NB4 (cell line): ENCODE measurements around the gene ZMYND11.

Source experiments
- DNase-seq: peaks from one replicate; pipeline ENCODE4 v3.0.0; 2010; ENCODE audit warnings: low read depth
- H3K4me3 ChIP-seq: one replicate; pipeline ENCODE4 v1.5.1; 2011; ENCODE audit warnings: mild to moderate bottlenecking, low read depth, low read length, moderate library complexity
- CTCF ChIP-seq: IDR thresholded peaks from one replicate; pipeline ENCODE4 v1.5.1; 2012; ENCODE audit warnings: low read depth, low read length
- MAX ChIP-seq: IDR thresholded peaks from 2 replicates; pipeline ENCODE4 v1.6.1; 2011; ENCODE audit warnings: low read depth, low read length
- MYC ChIP-seq: IDR thresholded peaks from 2 replicates; pipeline ENCODE4 v1.6.1; 2011; ENCODE audit warnings: low read depth, low read length
- POLR2A ChIP-seq: IDR thresholded peaks from 2 replicates; pipeline ENCODE4 v1.6.1; 2011; ENCODE audit warnings: mild to moderate bottlenecking; ENCODE audit not compliant: insufficient read length; ENCODE audit errors: extremely low read depth

ZMYND11 gene

GRCh38 chr10:135132-135600 is at the start of gene ZMYND11:
Gene ZMYND11 (plus strand): TSS chr10:135455. CDS start chr10:180013, 44,558 bp downstream.
- TF ChIP-seq MAX (no peak), POLR2A (peak; percentile 32)
- peak; percentile 80 for DNase-seq
- H3K4me3 ChIP-seq, result peak within 1 kb of the TSS; percentile 85

- no peak for DNase-seq
- no peak for TF ChIP-seq MAX
- TF ChIP-seq CTCF, result no peak
- no peak for TF ChIP-seq POLR2A
- TF ChIP-seq MYC, result no peak
- H3K4me3 ChIP-seq, result no peak overlapping the region
These were observed 49.2 kb upstream of the ZMYND11 start for GRCh38 chr10:86031-86430.

GRCh38 chr10:87177-88080 is 47.8 kb upstream of the ZMYND11 start:
- TF ChIP-seq POLR2A (no peak), MAX (no peak), MYC (no peak), CTCF (no peak)
- no peak overlapping the region for H3K4me3 ChIP-seq
- DNase-seq, result peak; percentile 42

- TF ChIP-seq MAX (no peak), CTCF (no peak), POLR2A (no peak), MYC (no peak)
- H3K4me3 ChIP-seq, result no peak overlapping the region
- peak; percentile 15 for DNase-seq
These were observed 47.0 kb upstream of the ZMYND11 start for GRCh38 chr10:88253-88652.

- TF ChIP-seq CTCF (no peak), POLR2A (no peak), MYC (no peak)
These were observed 46.0 kb upstream of the ZMYND11 start for GRCh38 chr10:89248-89647.

GRCh38 chr10:90161-90560 is 45.1 kb upstream of the ZMYND11 start:
- H3K4me3 ChIP-seq, result no peak overlapping the region
- no peak for DNase-seq
- TF ChIP-seq POLR2A (no peak), MYC (no peak), CTCF (no peak), MAX (no peak)

More at GRCh38 chr10:89248-89647, 46.0 kb upstream of the ZMYND11 start:
- no peak for DNase-seq
- H3K4me3 ChIP-seq, result no peak overlapping the region
